Skeletal muscle tissue (tissue), 4 donors: ENCODE measurements around the gene SP140L. TPM values are rescaled to one million over a fixed set of nuclear protein-coding genes. Genes with fewer than 3 reads are reported as not detected.
A peak's percentile ranks its signal among the peaks of the same experiment; 100 is the strongest.

ENCODE experiments used
- H3K27ac ChIP-seq: one replicate; pipeline ENCODE4 v1.7.0; 2013; ENCODE audit warnings: mild to moderate bottlenecking, low read depth, low read length, inconsistent platforms
- H3K27me3 ChIP-seq, 3 donors: one replicate each; pipeline ENCODE4 v1.7.0; 2013; ENCODE audit warnings: low read length in 3 of 3; ENCODE audit not compliant: control insufficient read depth in 3 of 3, insufficient read depth in 3 of 3
- H3K36me3 ChIP-seq, 3 donors: one replicate each; pipeline ENCODE4 v1.7.0; 2013; ENCODE audit warnings: low read length in 3 of 3; ENCODE audit not compliant: control insufficient read depth in 3 of 3, insufficient read depth in 3 of 3
- H3K4me1 ChIP-seq, 3 donors: one replicate each; pipeline ENCODE4 v1.7.0; 2013; ENCODE audit warnings: low read length in 3 of 3, mild to moderate bottlenecking in 3 of 3; ENCODE audit not compliant: control insufficient read depth in 3 of 3, insufficient read depth in 3 of 3
- H3K4me3 ChIP-seq, 3 donors: one replicate each; pipeline ENCODE4 v1.7.0; 2013; ENCODE audit warnings: low read length in 3 of 3
- H3K9ac ChIP-seq, 3 donors: one replicate each; pipeline ENCODE4 v1.7.0; 2013; ENCODE audit warnings: low read length in 3 of 3, mild to moderate bottlenecking in 3 of 3, moderate library complexity in 2 of 3, low read depth in 1 of 3
- H3K9me3 ChIP-seq, 3 donors: one replicate each; pipeline ENCODE4 v1.7.0; 2013; ENCODE audit warnings: low read length in 3 of 3; ENCODE audit not compliant: control insufficient read depth in 3 of 3
- total RNA-seq: library from RNA; depleted of rRNA; stranded (reverse); fragments of >200 nt; gene quantifications from one replicate; pipeline ENCODE4 v1.2.3, GENCODE V29; 2014
- donor health status: Osteomylitis.

SP140L gene
- total RNA-seq, 1 donor from 2014 or later = 3.7 TPM

DNA sequence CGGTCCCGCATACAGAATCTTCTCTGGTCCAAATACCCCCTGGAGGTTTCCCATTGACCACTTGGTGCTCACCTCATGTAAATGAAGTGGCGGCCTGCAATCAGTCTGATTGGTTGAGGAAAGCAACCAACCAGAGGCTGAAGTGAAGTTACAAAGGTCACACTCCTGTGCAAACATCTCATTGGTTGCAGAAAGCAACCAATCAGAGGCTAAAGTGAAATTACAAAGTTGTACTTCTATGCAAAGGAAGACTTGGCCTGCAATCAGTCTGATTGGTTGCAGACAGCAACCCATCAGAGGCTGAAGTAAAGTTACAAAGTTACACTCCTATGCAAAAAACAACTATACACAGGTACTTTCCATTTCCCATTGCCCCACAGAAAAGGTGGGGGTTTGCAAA lies 86.5 kb downstream of the SP140L start:
- no peak overlapping the region for H3K4me3 ChIP-seq
- no peaks in the 10 kb centered on the region for H3K9me3 ChIP-seq
- no peak overlapping the region for H3K27ac ChIP-seq
- no peaks in the 10 kb centered on the region for H3K27me3 ChIP-seq
- H3K9ac ChIP-seq = no peak overlapping the region
- H3K36me3 ChIP-seq = no peaks in the 10 kb centered on the region
- peaks cover 24 to 37% (median 34%) of the 10 kb centered on the region in 3 donors for H3K4me1 ChIP-seq

DNA sequence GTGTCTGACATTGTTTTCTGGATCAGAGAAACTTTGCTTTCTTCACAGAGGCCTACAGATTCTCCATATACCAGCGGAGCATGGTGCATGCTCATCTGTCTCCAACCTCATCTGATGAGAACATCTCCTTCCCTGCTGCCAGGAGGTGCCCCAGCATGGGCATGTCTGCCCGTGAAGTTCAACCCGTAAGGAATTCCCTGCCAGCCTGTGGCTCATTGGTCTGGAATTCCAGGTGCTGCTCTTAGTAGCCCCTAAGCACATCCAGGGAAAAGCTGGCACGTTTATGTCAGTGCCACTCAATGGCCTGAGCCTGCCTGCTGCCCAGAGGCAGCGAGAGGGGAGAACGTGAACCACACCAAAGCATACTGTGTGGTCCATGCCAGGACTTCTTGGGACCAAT lies 87.3 kb downstream of the SP140L start:
- Histone ChIP-seq H3K36me3 (no peaks in the 10 kb centered on the region), H3K9ac (no peak overlapping the region), H3K4me3 (no peak overlapping the region), H3K27ac (no peak overlapping the region), H3K27me3 (no peaks in the 10 kb centered on the region), H3K9me3 (no peaks in the 10 kb centered on the region), H3K4me1 (peaks cover 23 to 31% (median 25%) of the 10 kb centered on the region in 3 donors)

DNA sequence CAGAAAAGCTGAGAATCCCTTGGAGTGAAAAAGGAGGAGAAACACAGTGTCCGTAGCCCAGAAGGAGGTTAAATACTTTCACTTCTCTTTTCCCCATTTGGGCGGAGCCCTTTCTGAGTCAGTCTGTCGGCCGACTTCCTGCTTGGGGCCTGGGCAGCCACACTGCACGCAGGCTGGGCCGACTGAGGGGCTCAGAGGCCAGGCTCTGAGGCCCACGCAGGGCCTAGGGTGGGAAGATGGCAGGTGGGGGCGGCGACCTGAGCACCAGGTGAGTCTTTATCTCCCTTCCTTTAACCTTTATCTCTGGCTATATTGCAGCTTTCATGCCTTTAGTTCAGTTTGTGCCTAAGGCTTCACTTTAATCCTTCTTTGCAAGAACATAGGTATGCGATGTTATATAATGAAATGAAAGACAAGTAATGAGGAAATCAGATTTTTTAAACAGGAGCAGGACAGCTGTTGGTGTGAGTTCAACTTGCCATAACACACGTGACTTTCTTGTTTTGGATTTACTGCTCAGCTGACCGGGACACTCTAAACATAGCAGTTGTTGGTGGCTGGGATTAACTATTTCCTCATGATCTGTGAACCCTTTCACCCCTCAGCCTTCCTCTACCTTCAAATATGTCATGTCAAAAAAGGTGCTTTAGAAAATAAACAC lies 89.2 kb downstream of the SP140L start, which contains the start of gene SP100:
TSS of gene SP100 (plus strand) at position 141 of the 661 bp plus-strand sequence. CDS start at position 237, 96 bp downstream.
- H3K4me3 ChIP-seq = peak within 1 kb of the TSS; percentile 72 to 81 (median 81)
- no peaks in the 10 kb centered on the region for H3K9me3 ChIP-seq
- no peaks in the 10 kb centered on the region for H3K27me3 ChIP-seq
- H3K36me3 ChIP-seq = no peaks in the 10 kb centered on the region
- peak within 1 kb of the TSS; percentile 80 to 83 (median 82) for H3K9ac ChIP-seq
- peak within 1 kb of the TSS; percentile 95 for H3K27ac ChIP-seq
- peaks cover 18 to 25% (median 19%) of the 10 kb centered on the region in 3 donors for H3K4me1 ChIP-seq

- Histone ChIP-seq H3K4me3 (peak overlapping the region; percentile 2 to 81 (median 23)), H3K27ac (no peak overlapping the region), H3K9ac (no peak overlapping the region), H3K9me3 (no peaks in the 10 kb centered on the region), H3K27me3 (no peaks in the 10 kb centered on the region), H3K4me1 (peaks cover 11 to 15% (median 14%) of the 10 kb centered on the region in 3 donors), H3K36me3 (no peaks in the 10 kb centered on the region)
Measured at GRCh38 chr2:230417436-230417835, 90.4 kb downstream of the SP140L start.

DNA sequence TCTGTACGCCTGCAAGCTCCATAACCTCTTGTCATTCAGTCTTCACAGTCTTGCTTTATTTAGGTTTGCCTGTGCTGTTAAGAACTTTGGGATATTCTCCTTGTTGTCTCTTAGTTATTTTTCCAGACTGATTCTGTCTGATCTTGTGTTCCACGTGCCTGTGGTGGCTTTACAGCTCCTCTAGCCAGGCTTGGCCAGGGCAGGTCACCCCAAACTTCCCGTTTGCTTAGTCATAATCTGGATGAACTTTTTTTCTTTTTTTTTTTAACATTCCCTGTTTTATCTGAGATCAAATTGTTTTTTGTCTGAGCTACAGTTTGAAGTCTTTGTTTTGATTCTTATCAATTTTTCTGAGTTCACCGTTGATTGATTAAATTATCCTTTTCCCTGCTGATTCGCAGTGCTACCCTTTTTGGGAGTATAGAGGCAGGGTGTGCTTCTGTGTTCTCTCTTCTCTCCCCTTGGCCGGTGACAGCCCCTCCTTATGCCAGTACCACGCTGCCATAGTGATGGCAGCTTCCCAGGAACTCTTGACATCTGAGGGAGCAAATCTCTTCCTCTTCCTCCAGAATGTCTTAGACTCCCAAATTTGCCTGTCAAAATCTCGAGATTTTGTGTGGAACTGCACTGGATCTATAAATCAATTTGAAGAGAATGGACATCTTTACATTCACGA lies 91.5 kb downstream of the SP140L start:
- peak overlapping the region; percentile 32 for H3K27ac ChIP-seq
- peak overlapping the region in 2 of 3 donors; percentile 7 to 41 for H3K9ac ChIP-seq

DNA sequence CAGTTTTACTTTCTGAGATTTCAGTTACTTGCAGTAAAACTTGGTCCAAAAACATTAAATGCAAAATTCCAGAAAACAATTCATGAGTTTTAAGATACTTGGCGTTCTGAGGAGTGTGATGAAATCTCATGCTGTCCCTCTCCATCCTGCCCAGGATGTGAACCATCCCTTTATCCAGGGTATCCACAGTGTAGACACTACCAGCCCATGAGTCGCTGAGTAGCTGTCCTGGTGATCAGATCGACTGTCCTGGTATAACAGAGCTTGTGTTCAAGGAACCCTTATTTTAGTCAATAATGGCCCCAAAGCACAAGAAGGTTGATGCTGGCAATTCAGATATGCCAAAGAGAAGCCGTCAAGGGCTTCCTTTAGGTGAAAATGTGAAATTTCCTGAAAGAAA lies 92.2 kb downstream of the SP140L start:
- Histone ChIP-seq H3K9me3 (no peaks in the 10 kb centered on the region), H3K9ac (no peak overlapping the region), H3K4me3 (no peak overlapping the region), H3K27ac (no peak overlapping the region), H3K4me1 (peaks cover 9 to 15% (median 14%) of the 10 kb centered on the region in 3 donors), H3K27me3 (no peaks in the 10 kb centered on the region), H3K36me3 (no peaks in the 10 kb centered on the region)

More for the DNA sequence above, 91.5 kb downstream of the SP140L start:
- H3K4me1 ChIP-seq = peaks cover 9 to 13% (median 10%) of the 10 kb centered on the region in 3 donors
- H3K36me3 ChIP-seq = no peaks in the 10 kb centered on the region
- H3K27me3 ChIP-seq = no peaks in the 10 kb centered on the region
- H3K9me3 ChIP-seq = no peaks in the 10 kb centered on the region
- peak overlapping the region in 2 of 3 donors; percentile 22 to 33 for H3K4me3 ChIP-seq

DNA sequence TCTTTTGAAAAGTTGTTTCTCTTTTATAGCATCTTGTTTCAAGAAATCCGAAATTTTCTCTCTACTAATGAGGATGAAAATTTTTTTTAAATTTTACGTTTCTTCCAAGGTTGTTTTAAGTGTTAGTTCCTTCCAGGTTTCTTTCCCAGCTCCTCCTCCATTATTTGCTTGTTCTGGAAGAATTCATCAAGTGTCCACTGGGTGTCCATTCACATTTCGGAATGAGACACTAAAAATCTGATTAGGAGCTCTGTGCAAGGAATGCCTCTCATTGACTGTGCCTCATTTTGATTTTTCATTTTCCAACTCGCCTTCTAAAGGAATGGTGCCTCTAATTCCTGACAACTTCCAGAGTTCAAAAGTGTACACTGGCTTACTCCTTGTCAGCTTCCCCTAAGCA lies 95.2 kb downstream of the SP140L start:
- H3K36me3 ChIP-seq = no peaks in the 10 kb centered on the region
- no peaks in the 10 kb centered on the region for H3K9me3 ChIP-seq
- H3K9ac ChIP-seq = no peak overlapping the region
- H3K27me3 ChIP-seq = no peaks in the 10 kb centered on the region
- H3K4me1 ChIP-seq = peaks cover 2 to 8% (median 8%) of the 10 kb centered on the region in 3 donors
- H3K27ac ChIP-seq = no peak overlapping the region
- H3K4me3 ChIP-seq = no peak overlapping the region

DNA sequence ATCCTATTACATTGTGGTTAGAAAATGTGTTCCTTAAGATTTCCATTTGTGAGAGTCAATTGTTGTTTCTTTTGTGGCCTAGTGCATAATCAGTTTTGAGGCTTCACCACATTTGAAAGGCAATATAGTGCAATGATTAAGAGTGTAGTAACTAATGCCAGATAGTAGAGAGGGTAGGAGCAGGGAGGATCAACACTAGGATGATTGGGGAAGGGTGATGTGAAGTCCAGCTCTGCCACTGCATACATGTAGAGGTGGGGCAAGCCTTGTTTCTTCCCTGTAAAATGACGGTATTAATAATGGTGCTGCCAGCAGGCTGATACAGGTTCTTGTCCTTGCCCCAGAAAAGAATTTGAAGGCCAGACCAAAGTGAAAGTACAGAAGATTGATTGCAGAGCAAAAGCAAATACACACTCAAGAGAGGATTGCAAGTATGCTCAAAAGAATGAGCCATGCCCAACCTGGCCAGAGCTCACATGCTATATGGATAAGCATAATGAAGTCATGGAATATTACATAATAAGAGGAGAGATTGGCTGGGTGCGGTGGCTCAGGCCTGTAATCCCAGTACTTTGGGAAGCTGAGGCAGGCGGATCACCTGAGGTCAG lies 97.0 kb downstream of the SP140L start:
- Histone ChIP-seq H3K27ac (no peak overlapping the region), H3K4me1 (peaks cover 0 to 8% (median 6%) of the 10 kb centered on the region in 3 donors), H3K36me3 (no peaks in the 10 kb centered on the region), H3K4me3 (no peak overlapping the region), H3K9ac (no peak overlapping the region), H3K9me3 (no peaks in the 10 kb centered on the region), H3K27me3 (no peaks in the 10 kb centered on the region)

DNA sequence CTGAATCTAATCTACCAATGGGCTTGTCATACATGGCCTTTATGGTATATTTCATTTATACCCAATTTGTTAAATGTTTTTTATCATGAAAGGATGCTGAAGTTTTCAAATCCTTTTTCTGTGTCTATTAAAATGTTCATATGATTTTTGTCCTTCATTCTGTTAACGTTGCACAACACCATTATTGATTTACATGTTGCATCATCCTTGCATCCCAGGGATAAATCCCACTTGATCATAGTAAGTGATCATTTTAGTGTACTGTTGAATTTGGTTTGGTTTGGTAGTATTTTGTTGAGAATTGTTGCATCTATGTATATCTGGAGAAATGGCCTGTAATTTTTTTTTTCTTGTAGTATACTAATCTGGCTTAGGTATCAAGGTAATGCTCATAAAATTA lies 98.4 kb downstream of the SP140L start:
- H3K27ac ChIP-seq = no peak overlapping the region
- H3K9ac ChIP-seq = no peak overlapping the region
- H3K4me3 ChIP-seq = no peak overlapping the region
- peaks cover 0 to 6% (median 2%) of the 10 kb centered on the region in 3 donors for H3K4me1 ChIP-seq
- peaks cover 0 to 3% (median 0%) of the 10 kb centered on the region in 3 donors for H3K36me3 ChIP-seq
- no peaks in the 10 kb centered on the region for H3K27me3 ChIP-seq
- peaks cover 0 to 3% (median 0%) of the 10 kb centered on the region in 3 donors for H3K9me3 ChIP-seq

DNA sequence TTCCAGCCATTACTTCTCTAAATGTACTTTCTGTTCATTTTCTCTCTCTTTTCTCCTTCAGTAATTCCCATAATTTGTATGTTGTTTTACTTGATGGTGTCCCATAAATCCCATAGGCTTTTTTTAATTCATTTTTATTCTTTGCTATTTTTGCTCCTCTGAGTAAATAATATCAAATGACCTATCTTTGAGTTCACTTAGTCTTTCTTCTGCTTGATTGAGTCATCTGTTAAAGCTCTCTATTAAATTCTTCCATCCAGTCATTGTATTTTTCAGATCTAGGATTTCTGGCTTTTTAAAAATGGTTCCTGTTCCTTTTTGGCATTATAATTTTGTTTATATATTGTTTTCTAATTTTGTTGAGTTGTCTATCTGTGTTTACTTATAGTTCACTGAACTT lies 102.5 kb downstream of the SP140L start:
- no peak overlapping the region for H3K27ac ChIP-seq
- peaks cover 0 to 3% (median 0%) of the 10 kb centered on the region in 3 donors for H3K9me3 ChIP-seq
- H3K36me3 ChIP-seq = peaks cover 0 to 10% (median 0%) of the 10 kb centered on the region in 3 donors
- H3K4me3 ChIP-seq = no peak overlapping the region
- H3K9ac ChIP-seq = no peak overlapping the region
- no peaks in the 10 kb centered on the region for H3K27me3 ChIP-seq
- H3K4me1 ChIP-seq = peaks cover 0 to 10% (median 9%) of the 10 kb centered on the region in 3 donors
